ENCODE results near the gene ZNF365.

DNA sequence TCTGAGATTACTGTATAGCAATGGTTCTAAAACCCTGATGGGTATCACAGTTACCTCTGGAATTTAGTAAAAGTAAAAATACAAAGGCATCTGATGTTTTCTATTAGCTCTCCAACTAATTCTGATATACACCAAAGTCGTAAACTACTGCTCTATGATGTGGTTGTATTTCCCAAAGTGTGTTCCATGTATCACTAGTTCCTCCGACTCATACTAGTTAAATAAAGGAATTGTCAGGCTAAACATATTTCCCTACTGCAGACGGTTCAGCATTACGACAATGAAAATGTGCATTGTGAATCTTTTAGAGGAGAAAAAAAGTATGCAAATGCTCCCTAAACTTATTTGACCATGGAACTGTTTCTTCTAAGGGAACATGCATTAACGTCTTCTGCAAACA, 38.9 kb downstream of the ZNF365 start:
- TF ChIP-seq, protein P1, sequence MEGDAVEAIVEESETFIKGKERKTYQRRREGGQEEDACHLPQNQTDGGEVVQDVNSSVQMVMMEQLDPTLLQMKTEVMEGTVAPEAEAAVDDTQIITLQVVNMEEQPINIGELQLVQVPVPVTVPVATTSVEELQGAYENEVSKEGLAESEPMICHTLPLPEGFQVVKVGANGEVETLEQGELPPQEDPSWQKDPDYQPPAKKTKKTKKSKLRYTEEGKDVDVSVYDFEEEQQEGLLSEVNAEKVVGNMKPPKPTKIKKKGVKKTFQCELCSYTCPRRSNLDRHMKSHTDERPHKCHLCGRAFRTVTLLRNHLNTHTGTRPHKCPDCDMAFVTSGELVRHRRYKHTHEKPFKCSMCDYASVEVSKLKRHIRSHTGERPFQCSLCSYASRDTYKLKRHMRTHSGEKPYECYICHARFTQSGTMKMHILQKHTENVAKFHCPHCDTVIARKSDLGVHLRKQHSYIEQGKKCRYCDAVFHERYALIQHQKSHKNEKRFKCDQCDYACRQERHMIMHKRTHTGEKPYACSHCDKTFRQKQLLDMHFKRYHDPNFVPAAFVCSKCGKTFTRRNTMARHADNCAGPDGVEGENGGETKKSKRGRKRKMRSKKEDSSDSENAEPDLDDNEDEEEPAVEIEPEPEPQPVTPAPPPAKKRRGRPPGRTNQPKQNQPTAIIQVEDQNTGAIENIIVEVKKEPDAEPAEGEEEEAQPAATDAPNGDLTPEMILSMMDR (IDR thresholded peaks at IDR 0.05; ENCODE audit: insufficient read depth, low read depth, low read length) = no peak
- no peak for TF ChIP-seq EZH2 (IDR thresholded peaks at IDR 0.05; ENCODE audit: insufficient read depth, low read length)
